Neural cell (in vitro differentiated cells): ENCODE results near the gene SLC12A9.

Experiments used
- CTCF ChIP-seq: fragments of 450-650 bp; IDR thresholded peaks from 2 replicates; pipeline ENCODE4 v1.5.1; 2014; ENCODE audit warnings: antibody characterized with exemption, mild to moderate bottlenecking, moderate library complexity; ENCODE audit not compliant: poor library complexity, severe bottlenecking
- EZH2 ChIP-seq: fragments of 200-600, 300-800 bp; shearing (Covaris generic), sonication (generic); IDR thresholded peaks from 2 replicates; pipeline ENCODE4 v1.6.1; 2014; ENCODE audit warnings: antibody characterized with exemption, low read length, borderline replicate concordance, mild to moderate bottlenecking; ENCODE audit not compliant: insufficient read depth, poor library complexity, severe bottlenecking
- POLR2AphosphoS5 ChIP-seq: IDR thresholded peaks from 2 replicates; pipeline ENCODE4 v1.6.1; 2012

- TF ChIP-seq CTCF, result no peak
- TF ChIP-seq POLR2AphosphoS5, result no peak
- no peak for TF ChIP-seq EZH2
Measured at GRCh38 chr7:100882785-100883526, 30.4 kb downstream of the SLC12A9 start.
